ENCODE results near the gene TAF11L5.
"Not testable (repeated sequence)": the region's sequence is repeated elsewhere in the genome, so short reads cannot be mapped to it uniquely, and the experiment has no call there.

TAF11L5 gene

GRCh38 chr5:17524935-17525334 lies at the start of gene TAF11L5:
TSS of gene TAF11L5 (plus strand) at chr5:17525235.
- not testable (repeated sequence) for DNase-seq (ENCODE audit: low spot score)

DNA sequence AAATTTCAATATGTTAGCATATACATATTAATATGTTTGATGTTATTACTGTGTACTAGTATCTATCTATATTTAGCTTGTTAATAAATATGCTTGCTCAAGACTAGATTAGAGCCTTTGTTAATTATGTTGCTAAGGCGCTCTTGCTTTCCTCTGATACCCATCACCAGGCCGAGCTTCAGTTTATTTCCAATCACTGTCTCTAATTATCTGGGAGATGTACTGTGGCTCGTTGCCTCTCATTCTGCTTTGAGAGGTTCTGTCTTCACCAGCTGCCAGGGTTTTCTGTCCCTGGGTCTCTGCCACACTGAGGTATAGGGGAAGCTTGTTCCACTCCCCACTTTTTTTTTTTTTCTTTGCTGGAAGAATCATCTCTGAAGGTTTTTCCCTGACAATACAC lies 48.0 kb upstream of the TAF11L5 start:
- DNase-seq (ENCODE audit: low spot score): no peak

DNA sequence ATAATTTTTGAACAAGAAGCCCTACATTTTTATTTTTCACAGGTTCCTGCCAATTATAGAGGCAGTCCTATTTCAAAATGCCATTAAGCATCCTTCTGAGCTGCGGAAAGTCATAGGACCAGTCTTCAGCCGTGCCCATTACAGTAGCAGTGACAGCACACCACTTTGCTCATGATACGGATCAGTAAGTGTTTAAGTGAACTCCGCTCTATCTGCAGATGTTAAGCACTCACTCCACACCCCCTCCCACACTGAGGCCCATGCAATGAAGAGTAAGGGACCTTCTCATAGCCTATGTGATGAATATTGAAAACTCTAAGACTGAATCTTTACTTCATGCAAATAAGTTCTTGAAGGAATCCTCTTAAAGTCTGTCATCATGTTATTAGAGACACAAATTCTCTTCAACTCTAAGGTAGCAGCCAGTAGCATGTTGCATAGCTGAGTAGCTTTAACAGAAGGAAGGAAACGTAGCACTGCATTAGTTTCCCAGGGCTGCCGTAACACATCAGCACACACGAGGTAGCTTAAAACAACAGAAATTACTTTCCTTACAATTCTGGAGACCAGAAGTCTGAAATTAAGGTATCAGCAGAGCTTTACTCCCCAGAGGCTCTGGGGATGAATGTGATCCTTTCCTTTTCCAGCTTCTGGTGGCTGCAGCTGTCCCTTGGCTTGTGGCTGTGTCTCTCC lies 47.3 kb upstream of the TAF11L5 start:
- DNase-seq (ENCODE audit: low spot score): no peak

DNA sequence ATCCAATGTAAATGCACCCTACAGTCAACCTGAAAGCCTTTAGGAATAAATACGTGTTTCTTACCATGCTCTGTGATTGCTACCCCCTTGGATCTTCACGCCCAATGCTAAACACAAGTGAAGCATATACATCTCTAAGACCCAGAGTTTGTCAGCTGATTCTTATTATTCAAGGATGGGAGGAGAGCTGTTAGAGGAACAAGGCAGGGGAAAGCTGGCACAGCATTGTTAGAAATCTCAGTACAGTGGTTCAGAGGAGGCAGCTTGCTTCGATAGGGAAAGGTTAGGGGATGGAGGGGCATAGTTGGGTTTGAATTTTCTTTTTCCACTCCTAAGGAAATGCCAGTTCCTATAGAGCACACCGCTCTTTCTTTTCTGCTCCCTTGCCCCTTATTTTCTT lies 43.7 kb upstream of the TAF11L5 start:
- no peak for DNase-seq (ENCODE audit: low spot score)

GRCh38 chr5:17482790-17483189 lies 42.2 kb upstream of the TAF11L5 start:
- no peak for DNase-seq (ENCODE audit: low spot score)

DNA sequence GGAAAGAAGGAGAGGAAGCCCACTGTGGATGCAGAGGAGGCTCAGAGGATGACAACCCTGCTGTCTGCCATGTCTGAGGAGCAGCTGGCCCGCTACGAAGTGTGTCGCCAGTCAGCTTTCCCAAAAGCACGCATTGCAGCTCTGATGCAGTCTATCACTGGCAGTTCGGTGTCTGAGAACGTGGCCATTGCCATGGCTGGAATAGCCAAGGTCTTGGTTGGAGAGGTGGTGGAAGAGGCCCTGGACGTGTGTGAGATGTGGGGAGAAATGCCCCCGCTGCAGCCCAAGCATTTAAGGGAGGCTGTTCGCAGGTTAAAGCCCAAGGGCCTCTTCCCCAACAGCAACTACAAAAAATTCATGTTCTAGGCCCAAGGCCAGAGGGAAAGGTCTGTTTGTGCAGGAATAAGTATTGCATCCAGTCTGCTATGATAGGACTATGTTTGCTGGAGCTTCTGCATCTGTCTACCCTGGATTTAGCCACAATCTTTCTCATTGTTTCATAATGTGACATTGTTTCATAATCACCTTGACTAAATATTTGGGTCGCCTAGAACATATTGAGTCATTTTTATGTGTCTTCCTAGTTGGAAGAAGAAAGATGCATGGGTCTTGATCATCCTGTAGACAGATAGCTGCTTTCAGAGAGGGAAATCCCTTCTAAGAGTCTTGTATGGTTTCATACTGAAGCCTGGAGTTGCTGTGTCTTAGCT lies 38.4 kb upstream of the TAF11L5 start:
- not testable (repeated sequence) for DNase-seq (ENCODE audit: low spot score)

GRCh38 chr5:17487174-17487512 lies 37.9 kb upstream of the TAF11L5 start:
- DNase-seq (ENCODE audit: low spot score): no peak

- DNase-seq (ENCODE audit: low spot score): not testable (repeated sequence)
Measured at GRCh38 chr5:17491257-17491656, 33.8 kb upstream of the TAF11L5 start.

GRCh38 chr5:17492770-17493169 lies 32.3 kb upstream of the TAF11L5 start:
- no peak for DNase-seq (ENCODE audit: low spot score)

DNA sequence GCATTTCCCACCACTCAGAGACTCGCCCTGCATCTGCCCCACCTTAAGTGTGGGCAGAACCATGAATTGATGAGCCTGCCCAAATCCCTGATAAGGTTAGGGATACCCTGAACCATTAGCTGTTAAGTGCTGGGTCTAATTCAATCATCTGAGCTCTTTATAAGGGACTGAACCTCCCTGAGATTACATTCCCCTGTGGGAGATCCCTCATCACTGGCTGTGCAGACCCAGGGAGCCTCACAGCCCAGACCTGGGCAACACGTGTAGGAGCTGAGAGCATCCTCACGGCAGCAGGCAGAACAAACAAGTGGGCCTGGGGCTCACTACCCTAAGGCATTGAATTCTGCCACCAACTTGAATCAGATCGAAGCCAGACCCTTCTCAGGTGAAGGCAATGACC lies 27.6 kb upstream of the TAF11L5 start:
- no peak for DNase-seq (ENCODE audit: low spot score)

- DNase-seq (ENCODE audit: low spot score): not testable (repeated sequence)
Measured at GRCh38 chr5:17497931-17498330, 27.1 kb upstream of the TAF11L5 start, which contains the start of gene TAF11L2. TSS of gene TAF11L2 (plus strand) at chr5:17498231.

GRCh38 chr5:17511775-17512325 lies 13.2 kb upstream of the TAF11L5 start:
- DNase-seq (ENCODE audit: low spot score): no peak

- DNase-seq (ENCODE audit: low spot score): not testable (repeated sequence)
Measured at GRCh38 chr5:17517526-17517925, 7.5 kb upstream of the TAF11L5 start.

GRCh38 chr5:17518067-17518466 lies 7.0 kb upstream of the TAF11L5 start, which contains the start of gene TAF11L3:
TSS of gene TAF11L3 (plus strand) at chr5:17518367.
- DNase-seq (ENCODE audit: low spot score): not testable (repeated sequence)

DNA sequence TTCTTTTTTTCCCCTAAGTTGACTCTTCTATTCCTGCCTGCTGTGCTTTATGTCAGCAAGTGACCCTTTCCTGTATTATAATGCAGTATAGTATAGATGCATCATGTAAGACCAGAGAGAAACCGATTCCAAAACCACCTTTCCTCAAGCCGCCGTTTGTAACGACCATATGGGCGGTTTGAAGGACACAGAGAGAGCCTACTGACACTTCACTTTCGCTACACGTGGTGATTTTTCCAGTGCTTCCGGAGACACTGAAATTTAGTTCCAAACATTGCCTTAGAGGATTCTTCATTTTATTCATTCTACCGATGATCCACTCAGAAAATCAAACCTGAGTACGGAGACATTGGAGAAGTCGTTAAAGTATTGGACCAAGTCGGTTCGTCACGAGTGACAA lies 5.5 kb upstream of the TAF11L5 start:
- DNase-seq (ENCODE audit: low spot score): not testable (repeated sequence)

GRCh38 chr5:17521501-17521900 lies 3.5 kb upstream of the TAF11L5 start, which contains the start of gene TAF11L4:
TSS of gene TAF11L4 (plus strand) at chr5:17521801.
- not testable (repeated sequence) for DNase-seq (ENCODE audit: low spot score)

GRCh38 chr5:17526504-17526903 lies 1.5 kb downstream of the TAF11L5 start:
- peak; percentile 9 for DNase-seq (ENCODE audit: low spot score)

DNA sequence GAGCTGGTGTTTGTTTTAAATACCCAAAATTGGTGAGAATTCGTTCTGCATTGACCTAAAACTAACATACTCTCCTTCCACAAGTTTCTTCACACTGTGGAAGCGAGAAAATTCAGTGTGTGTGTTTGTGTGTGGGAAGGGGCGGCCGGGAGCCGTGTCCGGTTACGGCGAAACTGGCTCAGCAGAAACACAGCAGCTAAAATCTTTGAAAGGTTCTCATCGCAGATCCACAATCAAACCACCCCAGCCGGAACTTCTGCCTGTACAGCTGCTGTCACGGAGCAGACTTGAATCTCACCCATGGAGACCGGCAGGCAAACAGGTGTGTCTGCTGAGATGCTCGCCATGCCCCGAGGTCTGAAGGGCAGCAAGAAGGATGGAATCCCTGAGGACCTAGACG lies 3.3 kb downstream of the TAF11L5 start, which contains the start of gene TAF11L6:
TAF11L6 (plus strand) TSS at position 301 of the 400 bp plus-strand sequence.
- DNase-seq (ENCODE audit: low spot score): not testable (repeated sequence)

Measured in activated CD4-positive, alpha-beta T cell treated with anti-CD3 and anti-CD28 coated beads, Interleukin-2, Interleukin-4, amounts not matched to agents 100 ng/mL and 50 ng/mL, durations not matched to agents 16 hours and 8 hours (primary cell).